NCI-H524 (cell line): ENCODE measurements around the gene MXD1.

Experiments used
- DNase-seq, 2 experiments: peaks; one replicate each; lab custom pipeline; 2025; lab: John Stamatoyannopoulos, UW

The MXD1 gene

GRCh38 chr2:69979902-69980807, 65.2 kb downstream of the MXD1 start:
- DNase-seq = no peak

- no peak for DNase-seq
These were observed 68.6 kb downstream of the MXD1 start for GRCh38 chr2:69983392-69983966.

GRCh38 chr2:69985216-69985615, 70.3 kb downstream of the MXD1 start:
- no peak for DNase-seq

GRCh38 chr2:69985688-69986087, 70.8 kb downstream of the MXD1 start:
- DNase-seq = no peak

GRCh38 chr2:69986691-69987090, 71.8 kb downstream of the MXD1 start:
- DNase-seq = no peak

GRCh38 chr2:69988086-69988635, 73.3 kb downstream of the MXD1 start:
- DNase-seq = no peak

- DNase-seq = no peak
These were observed 74.1 kb downstream of the MXD1 start for GRCh38 chr2:69989009-69989408.

- DNase-seq = no peak
These were observed 74.7 kb downstream of the MXD1 start for GRCh38 chr2:69989441-69990105.
